MM.1S (cell line): ENCODE results near the gene COBL.

ENCODE experiments used
- CTCF ChIP-seq: fragments of 300-600 bp; sonication (generic); IDR thresholded peaks from 2 replicates; pipeline ENCODE4 v1.5.1; 2016; ENCODE audit warnings: antibody characterized with exemption, low read length, mixed read lengths
- EZH2 ChIP-seq: fragments of 300-600 bp; sonication (generic); optimal IDR thresholded peaks from 2 replicates; pipeline ENCODE3; 2017; ENCODE audit warnings: low read depth, mild to moderate bottlenecking, antibody characterized with exemption, low read length, mixed read lengths

- TF ChIP-seq CTCF: no peak
- TF ChIP-seq EZH2: no peak
Observed at GRCh38 chr7:51080622-51081269, 235.9 kb downstream of the COBL start.
